GM19438 (cell line): ENCODE results near the gene MCUB.

Experiments used
- ATAC-seq: cut with Tn5 transposase; IDR thresholded peaks from one replicate; pipeline ENCODE4 v1.9.1; 2021; ENCODE audit warnings: low read depth; ENCODE audit not compliant: unreplicated experiment

Gene MCUB

GRCh38 chr4:109624536-109624935 is 64.5 kb downstream of the MCUB start:
- ATAC-seq: no peak

GRCh38 chr4:109627361-109627760 is 67.3 kb downstream of the MCUB start:
- no peak for ATAC-seq

GRCh38 chr4:109629775-109630174 is 69.7 kb downstream of the MCUB start:
- ATAC-seq: no peak

- no peak for ATAC-seq
These were observed 71.6 kb downstream of the MCUB start for GRCh38 chr4:109631532-109632108.

GRCh38 chr4:109640644-109641043 is 80.6 kb downstream of the MCUB start:
- peak; percentile 52 for ATAC-seq

- no peak for ATAC-seq
These were observed 86.0 kb downstream of the MCUB start for GRCh38 chr4:109645874-109646710.

- ATAC-seq: no peak
These were observed 88.4 kb downstream of the MCUB start for GRCh38 chr4:109648266-109648996.

- no peak for ATAC-seq
These were observed 89.0 kb downstream of the MCUB start for GRCh38 chr4:109648997-109649575.

- peak; percentile 79 for ATAC-seq
These were observed 89.8 kb downstream of the MCUB start for GRCh38 chr4:109649872-109650271.

GRCh38 chr4:109655396-109655795 is 95.3 kb downstream of the MCUB start:
- ATAC-seq: no peak

GRCh38 chr4:109657854-109658418 is 97.9 kb downstream of the MCUB start:
- ATAC-seq: no peak

- no peak for ATAC-seq
These were observed 98.9 kb downstream of the MCUB start for GRCh38 chr4:109658871-109659410.

- ATAC-seq: no peak
These were observed 102.1 kb downstream of the MCUB start for GRCh38 chr4:109662116-109662515.

GRCh38 chr4:109662771-109663170 is 102.7 kb downstream of the MCUB start:
- ATAC-seq: no peak

- no peak for ATAC-seq
These were observed 105.9 kb downstream of the MCUB start for GRCh38 chr4:109665783-109666485.

- no peak for ATAC-seq
These were observed 111.3 kb downstream of the MCUB start for GRCh38 chr4:109671350-109671749.

- no peak for ATAC-seq
These were observed 112.3 kb downstream of the MCUB start for GRCh38 chr4:109672169-109672930.

GRCh38 chr4:109673303-109673702 is 113.3 kb downstream of the MCUB start:
- no peak for ATAC-seq

GRCh38 chr4:109675181-109675580 is 115.1 kb downstream of the MCUB start:
- ATAC-seq: no peak
